ENCODE results near the gene ZFX.
"Not testable (repeated sequence)": the region's sequence is repeated elsewhere in the genome, so short reads cannot be mapped to it uniquely, and the experiment has no call there.

Gene ZFX

DNA sequence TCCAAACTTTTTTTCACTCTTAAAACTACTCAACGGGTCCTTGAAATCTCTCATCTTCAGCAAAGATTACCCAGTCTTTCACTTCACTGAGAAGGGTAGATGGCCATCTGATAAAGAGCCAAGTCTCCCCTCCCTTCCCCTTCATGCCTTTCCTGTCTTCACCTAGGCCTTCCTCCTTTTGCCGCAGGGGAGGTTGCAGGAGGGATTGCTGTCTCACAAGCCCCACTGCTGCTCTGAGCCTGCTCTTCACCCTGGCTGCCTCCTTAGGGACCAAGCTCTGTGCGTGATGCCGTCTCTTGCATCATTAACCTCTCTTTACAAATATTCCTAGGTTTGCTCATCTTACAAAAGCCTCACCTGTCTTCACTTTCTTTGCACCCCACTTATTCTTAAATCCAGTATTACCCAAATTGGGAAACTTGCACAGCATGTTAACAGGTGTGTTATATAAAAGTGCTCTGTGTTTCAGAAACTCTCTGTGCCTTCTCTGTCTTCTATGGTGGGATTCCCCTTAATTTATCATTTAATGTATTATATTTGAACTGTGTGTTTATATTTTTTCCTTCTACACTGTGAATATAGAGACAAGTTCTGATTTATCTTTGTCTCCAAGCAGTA lies 3.8 kb downstream of the ZFX start:
- DNase-seq = peak; percentile 35

DNA sequence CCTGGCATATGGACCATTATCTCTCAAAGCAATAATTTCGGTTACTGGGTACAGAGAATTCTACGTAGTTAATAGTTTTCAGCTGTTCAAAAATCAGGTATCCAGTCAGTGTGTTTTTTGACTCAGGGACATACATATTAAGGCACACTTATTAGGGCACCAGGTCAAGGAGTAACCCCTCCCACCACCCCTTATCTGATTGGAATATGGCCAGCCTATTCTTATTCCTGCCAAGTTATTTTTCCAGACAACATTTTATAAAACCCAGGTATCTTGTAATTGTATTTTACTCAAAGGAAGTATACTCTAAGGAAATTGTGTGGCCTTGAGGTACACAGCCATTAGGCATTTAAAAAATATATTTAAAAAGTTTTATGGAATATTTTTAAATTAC lies 4.3 kb downstream of the ZFX start:
- DNase-seq = no peak

DNA sequence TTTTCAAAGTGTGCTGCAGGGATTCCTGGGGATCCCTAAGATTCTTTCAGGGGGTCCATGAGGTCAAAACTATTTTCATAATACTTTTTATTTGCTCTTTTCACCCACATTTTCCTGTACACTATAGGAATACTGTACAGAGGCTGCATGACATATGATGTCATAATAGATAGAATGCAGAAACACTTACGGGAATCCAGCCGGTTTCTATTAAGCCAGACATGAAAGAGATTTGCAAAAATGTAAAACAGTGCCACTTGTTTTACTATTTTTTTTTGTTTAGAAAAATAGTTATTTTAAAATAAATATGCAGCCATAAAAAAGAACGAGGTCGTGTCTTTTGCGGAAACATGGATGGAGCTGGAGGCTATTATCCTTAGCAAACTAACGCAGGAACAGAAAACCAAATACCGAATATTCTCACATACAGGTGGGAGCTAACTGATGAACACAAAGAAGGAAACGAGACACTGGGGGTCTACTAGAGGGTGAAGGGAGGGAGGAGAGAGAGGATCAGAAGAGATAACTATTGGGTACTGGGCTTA lies 5.0 kb downstream of the ZFX start:
- DNase-seq = no peak

DNA sequence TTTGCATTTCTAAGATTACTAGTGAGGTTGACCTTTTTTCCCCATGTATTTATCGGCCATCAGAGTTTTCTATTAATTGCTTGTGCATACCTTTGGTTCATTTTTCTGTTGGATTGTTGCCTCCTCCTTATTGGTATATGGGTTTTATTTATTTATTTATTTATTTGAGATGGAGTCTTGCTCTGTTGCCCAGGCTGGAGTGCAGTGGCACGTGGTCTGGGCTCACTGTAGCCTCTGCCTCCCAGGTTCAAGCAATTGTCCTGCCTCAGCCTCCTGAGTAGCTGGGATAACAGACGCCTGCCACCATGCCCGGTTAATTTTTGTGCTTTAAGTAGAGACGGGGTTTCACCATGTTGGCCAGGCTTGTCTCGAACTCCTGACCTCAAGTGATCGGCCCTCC lies 6.2 kb downstream of the ZFX start:
- DNase-seq = not testable (repeated sequence)

DNA sequence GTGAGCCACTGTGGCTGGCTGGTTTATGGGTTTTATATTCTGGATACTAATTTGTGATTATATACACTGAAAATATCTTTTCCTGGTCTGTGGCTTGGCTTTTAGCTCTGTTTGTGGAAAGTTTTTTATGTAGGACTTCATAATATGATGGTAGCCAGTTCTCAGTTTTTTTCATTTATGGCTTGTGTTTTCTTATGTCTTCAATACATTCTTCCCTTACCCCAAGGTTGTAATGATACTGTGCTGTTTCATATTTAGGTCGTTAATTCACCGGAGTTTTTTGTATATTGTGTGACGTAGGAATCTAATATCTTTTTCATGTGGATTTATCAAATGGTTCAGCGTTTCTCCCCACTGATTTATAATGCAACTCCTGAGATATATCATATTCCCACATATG lies 6.6 kb downstream of the ZFX start:
- DNase-seq = no peak

DNA sequence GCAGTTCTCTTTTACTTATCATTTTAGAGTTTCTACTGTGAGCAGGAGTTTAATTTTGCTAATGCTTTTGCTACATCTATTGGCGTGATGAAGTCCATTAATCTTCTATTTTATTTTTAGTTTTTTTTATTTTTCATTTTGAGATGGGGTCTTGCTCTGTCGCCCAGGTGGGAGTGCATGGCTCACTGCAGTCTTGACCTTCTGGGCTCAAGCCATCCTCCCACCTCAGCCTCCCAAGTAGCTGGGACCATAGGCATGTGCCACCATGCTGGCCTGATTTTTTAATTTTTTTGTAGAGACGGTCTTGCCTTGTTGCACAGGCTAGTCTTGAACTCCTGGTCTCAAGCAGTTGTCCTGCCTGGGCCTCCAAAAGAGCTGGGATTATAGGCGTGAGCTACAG lies 9.4 kb downstream of the ZFX start:
- DNase-seq = no peak

DNA sequence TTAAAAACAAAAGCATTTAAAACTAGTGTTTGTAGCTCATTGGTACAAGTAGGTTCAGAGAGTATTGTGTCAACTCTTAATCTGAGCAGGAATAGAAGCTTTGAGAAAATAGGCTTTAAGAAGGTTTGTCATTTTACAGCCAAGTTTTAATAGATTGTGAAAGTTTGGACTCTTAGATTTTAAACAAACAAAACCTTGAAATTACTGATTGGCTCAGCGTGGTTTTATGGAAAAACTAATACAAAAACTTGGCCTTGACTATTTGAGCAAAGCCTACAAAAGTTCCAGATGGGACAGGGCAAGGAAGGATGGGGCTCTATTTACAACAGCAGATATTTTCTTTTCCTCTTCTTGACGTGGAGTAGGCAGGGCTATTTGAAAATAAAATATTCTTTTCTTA lies 16.5 kb downstream of the ZFX start:
- DNase-seq = no peak

DNA sequence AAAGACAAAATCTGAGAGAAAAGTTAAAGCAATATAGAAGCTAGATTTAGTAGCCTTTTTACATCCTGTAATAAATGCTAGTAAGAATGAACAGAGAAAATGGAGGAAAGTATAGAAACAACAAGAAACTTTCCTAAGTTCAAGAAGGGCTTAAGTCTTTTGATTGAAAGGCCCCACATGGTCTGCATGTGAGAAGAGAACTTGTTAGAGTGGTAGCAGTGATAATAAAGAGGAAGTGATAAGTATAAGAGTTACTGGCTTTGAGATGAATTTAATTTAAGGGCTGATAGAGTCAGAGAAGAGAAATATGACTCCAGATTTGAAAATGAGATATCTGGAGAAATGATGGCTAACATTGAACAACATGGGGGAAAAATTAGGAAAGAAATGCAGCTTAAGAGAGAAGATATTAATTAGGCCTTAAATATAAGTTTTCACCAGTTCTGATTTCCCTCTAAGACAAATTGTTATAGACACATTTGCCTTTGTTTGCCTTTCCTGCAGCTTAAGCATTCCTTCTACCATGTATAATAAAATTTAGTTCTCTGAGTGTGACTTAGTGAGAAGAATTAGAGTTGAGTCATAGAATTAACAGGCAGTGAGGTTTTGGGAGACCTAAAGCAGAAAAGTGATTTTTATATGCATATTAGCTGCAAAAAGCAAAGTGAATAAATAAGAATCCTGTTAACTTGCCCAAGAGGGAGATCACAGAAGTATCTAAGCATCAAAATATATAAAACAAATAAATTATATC lies 18.4 kb downstream of the ZFX start:
- DNase-seq = no peak

DNA sequence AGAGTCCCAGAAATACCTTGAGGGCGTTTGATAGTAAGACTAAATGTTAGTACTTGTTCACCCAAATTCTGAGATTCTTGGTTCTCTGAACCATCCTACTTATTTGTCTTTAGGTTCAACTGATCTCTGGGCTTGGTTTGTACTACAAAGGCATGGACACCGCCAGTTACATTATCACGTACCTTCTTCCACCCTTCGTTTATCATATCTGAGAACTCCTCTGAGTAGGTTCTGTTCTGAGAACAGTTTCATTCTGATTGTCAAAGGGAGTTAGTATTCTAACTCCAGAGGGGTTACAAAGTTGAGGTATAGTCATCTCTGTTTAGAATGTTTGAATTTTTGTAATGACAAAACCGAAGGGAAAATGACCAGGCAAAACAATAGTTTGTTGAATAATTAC lies 19.3 kb downstream of the ZFX start:
- peak; percentile 84 for DNase-seq

DNA sequence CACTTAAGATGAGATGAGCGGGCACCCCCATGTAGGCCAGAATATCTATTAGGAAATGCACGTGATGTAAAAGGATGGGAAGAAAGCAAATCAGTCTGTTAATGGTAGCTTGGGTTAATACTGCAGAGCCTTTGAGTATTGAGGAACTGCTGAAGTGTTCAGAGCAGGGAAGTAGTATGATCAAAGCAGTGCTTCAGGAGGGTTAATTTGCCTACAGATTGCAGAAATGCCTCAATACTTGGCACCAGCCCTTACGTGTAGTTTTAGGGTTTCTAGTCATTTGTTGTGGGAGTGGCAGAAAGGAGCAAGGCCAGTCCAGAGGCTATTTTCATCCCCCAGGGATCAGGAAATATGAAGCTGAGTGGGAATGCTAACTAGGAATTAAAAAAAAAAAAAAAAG lies 19.7 kb downstream of the ZFX start:
- no peak for DNase-seq

DNA sequence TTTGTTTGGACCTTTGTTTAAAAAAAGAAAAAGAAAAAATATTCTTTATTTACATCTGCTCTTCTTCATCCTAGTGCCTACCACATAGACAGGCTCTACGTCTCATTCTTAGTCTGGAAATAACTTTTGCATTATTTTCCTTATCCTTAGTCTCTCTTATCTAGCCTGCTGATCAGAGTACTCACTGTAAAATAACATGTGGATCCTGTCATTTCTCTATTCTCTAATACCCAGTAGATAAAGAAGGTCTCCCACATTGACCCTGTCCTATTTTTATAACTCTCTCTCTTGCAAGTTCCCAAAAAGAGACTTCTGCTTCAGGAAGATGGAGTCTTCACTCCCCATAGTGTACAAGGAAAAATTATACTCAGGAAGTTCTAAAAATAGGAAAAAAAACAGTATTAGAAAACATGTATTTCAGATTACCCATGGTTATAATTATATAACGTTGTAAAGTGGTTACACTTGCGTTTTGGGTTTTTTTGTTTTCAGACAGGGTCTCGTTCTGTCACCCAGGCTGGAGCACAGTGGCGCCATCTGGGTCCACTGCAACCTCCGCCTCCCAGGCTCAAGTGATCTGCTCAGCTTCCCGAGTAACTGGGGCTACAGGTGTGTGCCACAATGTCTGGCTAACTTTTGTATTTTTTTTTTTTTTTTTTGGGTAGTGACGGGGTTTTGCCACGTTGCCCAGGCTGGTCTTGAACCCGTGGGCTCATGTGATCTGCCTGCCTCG lies 23.8 kb downstream of the ZFX start:
- DNase-seq = no peak

DNA sequence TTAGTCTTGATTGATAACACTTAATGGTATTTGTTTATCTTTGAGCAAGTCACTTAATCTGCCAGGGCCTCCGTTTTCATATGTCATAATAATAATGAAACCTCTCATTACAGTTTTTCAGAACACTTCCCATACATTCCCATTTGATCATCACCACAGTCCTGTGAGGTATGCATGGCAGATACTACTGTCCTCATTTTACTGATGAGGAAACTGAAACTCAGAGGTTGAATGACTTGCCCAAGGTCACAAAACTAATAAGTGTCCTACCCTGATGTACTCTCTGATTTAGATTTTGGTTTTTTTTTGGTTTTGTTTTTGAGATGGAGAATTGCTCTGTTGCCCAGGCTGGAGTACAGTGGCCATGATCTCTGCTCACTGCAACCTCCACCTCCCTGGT lies 25.7 kb downstream of the ZFX start:
- peak; percentile 35 for DNase-seq

DNA sequence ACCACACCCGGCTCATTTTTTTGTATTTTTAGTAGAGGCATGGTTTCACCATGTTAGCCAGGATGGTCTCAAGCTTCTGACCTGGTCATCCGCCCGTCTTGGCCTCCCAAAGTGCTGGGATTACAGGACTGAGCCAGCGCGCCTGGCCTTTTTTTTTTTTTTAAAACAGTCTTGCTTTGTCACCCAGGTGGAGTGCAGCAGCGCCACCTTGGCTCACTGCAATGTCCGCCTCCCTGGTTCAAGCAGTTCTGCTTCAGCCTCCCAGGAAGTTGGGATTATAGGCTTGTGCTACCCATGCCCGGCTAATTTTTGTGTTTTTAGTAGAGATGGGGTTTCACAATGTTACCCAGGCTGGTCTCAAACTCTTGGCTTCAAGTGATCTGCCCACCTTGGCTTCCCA lies 28.9 kb downstream of the ZFX start:
- no peak for DNase-seq

DNA sequence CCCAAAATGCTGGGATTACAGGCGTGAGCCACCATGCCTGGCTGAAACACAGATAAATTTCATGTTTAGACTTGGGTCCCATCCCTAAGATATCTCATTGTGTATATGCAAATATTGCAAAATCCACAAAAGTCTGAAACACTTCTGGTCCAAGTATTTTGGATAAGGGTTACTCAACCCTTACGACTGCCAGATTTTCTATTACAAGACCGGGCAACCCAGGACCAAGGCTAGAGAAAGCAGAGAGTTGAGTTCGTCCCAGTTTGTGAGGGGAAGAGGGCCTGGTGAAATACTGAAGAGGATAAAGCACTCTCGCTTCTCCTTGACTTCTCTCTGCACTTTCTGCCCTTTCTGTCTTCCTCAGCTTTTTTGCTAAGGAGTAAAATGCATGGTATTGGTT lies 34.5 kb downstream of the ZFX start:
- DNase-seq = no peak

DNA sequence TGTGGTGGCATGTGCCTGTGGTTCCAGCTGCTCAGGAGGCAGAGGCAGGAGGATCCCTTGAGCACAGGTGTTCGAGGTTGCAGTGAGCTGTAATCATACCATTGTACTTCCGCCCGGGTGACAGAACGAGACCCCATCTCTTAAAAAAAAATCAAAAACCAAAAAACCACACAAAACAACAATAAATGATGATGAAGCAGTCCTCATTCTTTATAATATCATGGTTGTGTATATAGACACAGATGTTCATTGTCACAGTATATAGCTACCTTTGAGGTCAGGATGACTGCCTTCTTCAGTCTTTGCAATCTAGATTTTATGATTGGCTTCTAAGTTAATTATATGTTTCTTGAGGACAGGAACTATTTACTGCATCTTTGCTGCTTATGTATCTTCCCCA lies 37.0 kb downstream of the ZFX start:
- DNase-seq = no peak

DNA sequence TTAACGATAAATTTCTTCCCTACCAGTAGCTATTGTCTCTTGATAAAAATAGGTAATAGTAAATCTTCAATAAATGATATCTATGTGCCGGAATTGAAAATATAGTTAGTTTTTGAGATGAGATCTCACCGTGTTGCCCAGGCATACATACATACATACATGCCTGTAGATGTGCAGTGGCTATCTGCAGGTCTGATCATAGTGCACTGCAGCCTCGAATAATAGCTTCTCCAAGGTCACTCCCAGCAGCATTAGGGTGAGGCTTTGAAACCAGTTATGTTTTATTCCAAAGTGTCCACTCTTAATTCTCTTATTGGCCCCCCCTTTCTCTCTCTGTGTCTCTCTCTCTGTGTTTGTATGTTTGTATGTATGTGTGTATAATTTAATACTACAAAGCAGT lies 37.5 kb downstream of the ZFX start:
- no peak for DNase-seq

DNA sequence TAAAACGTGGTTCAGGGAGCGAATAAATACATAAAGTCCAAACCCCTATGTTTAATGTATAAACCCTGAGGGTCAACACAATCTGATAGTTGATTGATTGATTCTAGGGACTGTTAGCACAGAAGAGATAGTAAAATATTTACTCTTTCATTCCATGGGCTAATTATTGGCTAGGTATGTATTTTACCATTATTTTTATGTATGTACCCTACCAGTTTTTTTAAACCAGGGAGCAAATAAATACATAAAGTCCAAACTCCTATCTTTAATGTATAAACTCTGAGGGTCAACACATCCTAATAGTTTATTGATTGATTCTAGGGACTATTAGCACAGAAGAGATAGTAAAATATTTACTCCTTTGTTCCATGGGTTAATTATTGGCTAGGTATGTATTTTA lies 40.0 kb downstream of the ZFX start:
- DNase-seq = no peak

DNA sequence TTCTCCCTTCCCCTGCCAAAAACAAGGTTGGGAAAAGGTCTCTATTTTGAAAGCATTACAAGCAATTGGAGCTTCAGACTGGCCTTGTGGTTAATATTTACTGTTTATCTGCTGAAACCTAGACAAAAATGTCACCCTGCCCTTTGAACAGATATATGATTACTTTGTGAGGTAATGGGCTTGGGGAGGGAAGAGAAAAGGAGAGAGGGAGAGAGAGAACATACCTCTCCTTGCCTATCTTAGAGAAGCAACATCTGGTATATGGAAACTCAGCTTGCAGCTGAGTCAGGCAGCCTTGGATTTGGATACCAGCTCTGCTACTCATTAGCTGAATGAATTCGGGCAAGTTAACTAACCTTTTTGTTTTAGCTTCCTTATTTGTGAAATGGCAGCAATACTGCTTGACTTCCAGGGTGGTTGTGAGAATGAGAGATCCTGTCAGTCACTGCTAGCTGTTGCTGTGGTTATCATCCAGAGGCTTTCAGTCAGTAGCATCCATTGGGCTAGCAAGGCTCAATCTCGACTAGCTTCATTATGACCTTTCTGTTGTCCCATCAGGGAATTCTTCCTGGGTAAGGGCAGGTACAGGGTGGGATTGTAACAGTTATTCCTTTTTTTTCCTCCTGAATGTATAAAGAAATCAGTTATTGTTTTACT lies 41.1 kb downstream of the ZFX start:
- no peak for DNase-seq

DNA sequence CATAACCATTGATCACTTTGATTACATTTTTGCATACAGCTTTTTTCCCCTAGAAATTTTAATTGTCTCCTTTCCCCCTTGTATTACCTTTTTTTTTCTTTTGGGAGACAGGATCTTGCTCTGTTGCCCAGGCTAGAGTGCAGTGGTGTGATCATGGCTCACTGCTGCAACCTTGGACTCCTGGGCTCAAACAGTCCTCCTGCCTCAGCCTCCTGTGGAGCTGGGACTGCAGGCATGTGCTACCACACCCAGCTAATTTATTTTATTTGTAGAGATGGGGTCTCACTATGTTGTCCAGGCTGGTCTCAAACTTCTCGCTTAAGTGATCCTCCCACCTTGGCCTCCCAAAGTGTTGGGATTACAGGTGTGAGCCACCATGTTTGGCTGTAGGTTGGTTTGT lies 47.0 kb downstream of the ZFX start:
- DNase-seq = no peak

DNA sequence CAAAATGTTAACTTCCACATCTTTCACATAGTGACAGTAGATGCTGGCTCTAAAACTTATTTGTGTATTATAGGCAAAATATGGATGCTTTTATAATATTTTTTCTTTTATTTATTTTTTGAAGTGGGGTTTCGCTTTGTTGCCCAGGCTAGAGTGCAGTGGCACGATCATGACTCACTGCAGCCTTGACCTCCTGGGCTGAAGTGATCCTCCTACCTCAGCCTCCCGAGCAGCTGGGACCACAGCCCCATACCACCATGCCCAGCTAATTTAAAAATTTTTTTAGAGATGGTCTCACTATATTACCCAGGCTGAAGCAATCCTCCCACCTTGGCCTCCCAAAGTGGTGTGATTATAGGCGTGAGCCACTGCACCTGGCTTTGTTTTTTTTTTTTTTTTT lies 48.6 kb downstream of the ZFX start:
- DNase-seq = no peak

DNA sequence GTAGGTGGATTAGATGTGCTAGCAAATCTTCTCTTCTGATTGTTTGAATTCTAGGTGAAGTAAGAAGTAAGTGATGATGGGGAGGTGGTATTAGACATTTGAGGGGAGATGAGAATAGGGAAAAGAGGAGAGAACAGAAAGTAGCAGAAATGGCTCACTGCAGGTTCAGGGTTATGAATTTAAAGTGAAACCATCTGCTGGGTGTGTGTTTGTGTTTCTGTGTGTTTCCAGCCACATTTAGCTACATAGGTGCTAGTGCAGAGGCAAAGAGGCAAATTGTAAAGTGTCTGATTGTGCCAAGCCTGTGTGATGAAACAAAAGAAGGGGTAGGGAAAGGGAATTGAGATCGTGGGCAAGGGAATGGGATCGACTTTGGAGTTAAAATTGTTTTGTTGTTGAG lies 50.6 kb downstream of the ZFX start:
- DNase-seq = no peak

DNA sequence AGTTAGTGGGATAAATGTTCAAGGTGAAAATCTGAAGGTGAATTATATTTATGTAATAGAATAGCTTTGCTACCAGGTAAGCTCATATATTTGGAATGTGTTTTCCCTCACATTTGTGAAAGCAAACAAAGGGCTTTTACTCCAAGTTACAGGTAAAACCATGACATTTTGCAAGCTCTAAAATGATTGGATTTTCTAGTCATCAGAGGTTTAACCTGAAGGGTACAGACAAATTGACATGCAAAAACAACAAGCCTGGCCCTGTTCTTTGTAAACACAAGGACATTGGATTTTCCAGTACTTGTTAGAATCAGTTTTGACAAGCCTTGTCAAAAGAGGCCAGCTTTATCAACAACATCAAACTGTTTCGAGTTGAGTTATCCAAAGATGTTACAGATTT lies 51.7 kb downstream of the ZFX start:
- no peak for DNase-seq

DNA sequence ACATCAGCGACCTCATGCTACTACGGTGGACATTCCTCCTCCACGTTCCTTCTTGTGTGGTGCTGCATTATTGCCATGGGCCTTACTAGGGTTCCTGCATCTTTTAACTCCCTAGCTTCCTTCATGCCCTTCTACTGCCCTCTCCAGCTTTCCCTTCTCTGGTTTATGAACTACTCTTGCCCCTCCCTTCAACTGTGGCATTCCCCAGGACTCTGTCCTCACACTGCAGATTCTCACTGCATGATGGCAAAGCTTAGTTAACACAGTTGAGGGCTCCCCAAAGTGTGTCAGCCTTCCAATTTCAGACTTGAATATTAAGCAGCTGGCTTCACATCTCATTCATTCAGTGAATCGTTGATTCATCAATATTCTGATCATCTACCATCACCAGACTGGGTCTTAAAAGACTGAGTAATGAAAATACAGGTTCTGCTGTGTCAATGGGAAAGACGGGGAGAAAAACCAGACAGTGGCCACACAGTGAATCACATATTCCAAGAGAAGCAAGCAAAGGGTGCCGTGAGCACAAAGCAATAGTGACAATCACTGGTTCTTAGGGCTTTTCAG lies 53.0 kb downstream of the ZFX start:
- DNase-seq = no peak
